Osteoblast (primary cell): ENCODE data around the gene KANSL1. TPM values are rescaled to one million over a fixed set of nuclear protein-coding genes. Genes with fewer than 3 reads are reported as not detected.

Experiments
- DNase-seq: peaks from one replicate; pipeline ENCODE4 v3.0.0; 2011; ENCODE audit warnings: low spot score, mixed read lengths; ENCODE audit not compliant: insufficient read length; ENCODE audit errors: missing footprints
- H2AFZ ChIP-seq: 2 replicates; pipeline ENCODE4 v1.6.0; 2011; ENCODE audit warnings: mild to moderate bottlenecking, low read length
- H3K27ac ChIP-seq: 2 replicates; pipeline ENCODE4 v1.5.1; 2011; ENCODE audit warnings: mild to moderate bottlenecking, low read depth, low read length, moderate library complexity
- H3K27me3 ChIP-seq: 2 replicates; pipeline ENCODE4 v1.6.0; 2012; ENCODE audit warnings: mild to moderate bottlenecking, control low read depth, inconsistent platforms, low read length, moderate library complexity; ENCODE audit not compliant: insufficient read depth
- H3K36me3 ChIP-seq: 2 replicates; pipeline ENCODE4 v1.5.1; 2011; ENCODE audit warnings: mild to moderate bottlenecking, low read length, control low read depth, moderate library complexity; ENCODE audit not compliant: insufficient read depth
- H3K4me1 ChIP-seq: 2 replicates; pipeline ENCODE4 v1.5.1; 2011; ENCODE audit warnings: mild to moderate bottlenecking, low read length, control low read depth, moderate library complexity; ENCODE audit not compliant: insufficient read depth
- H3K4me2 ChIP-seq: 2 replicates; pipeline ENCODE4 v1.6.0; 2011; ENCODE audit warnings: mild to moderate bottlenecking, low read length; ENCODE audit not compliant: insufficient read depth
- H3K4me3 ChIP-seq: fragments of 200-600 bp; sonication (generic); 3 replicates; pipeline ENCODE4 v1.5.1; 2012; ENCODE audit warnings: mild to moderate bottlenecking, low read length, inconsistent platforms; ENCODE audit not compliant: insufficient read depth
- H3K79me2 ChIP-seq: 2 replicates; pipeline ENCODE4 v1.6.0; 2012; ENCODE audit warnings: mild to moderate bottlenecking, low read length, control low read depth, inconsistent platforms; ENCODE audit not compliant: insufficient read depth
- H3K9me3 ChIP-seq: 2 replicates; pipeline ENCODE4 v1.5.1; 2011; ENCODE audit warnings: low read depth, low read length, control low read depth
- H4K20me1 ChIP-seq: 2 replicates; pipeline ENCODE4 v1.6.0; 2012; ENCODE audit warnings: mild to moderate bottlenecking, low read length, control low read depth; ENCODE audit not compliant: insufficient read depth
- total RNA-seq: library from RNA; depleted of rRNA; stranded (reverse); fragments of >200 nt; gene quantifications from 2 replicates; pipeline ENCODE4 v1.2.3, GENCODE V29; 2012
- TF ChIP-seq, protein P1 (sequence below): IDR thresholded peaks from 2 replicates; pipeline ENCODE4 v1.5.1; 2011; ENCODE audit warnings: mild to moderate bottlenecking, low read depth, low read length, moderate library complexity; ENCODE audit errors: extremely low read depth

KANSL1 gene
- total RNA-seq, 1 donor = 151 TPM

DNA sequence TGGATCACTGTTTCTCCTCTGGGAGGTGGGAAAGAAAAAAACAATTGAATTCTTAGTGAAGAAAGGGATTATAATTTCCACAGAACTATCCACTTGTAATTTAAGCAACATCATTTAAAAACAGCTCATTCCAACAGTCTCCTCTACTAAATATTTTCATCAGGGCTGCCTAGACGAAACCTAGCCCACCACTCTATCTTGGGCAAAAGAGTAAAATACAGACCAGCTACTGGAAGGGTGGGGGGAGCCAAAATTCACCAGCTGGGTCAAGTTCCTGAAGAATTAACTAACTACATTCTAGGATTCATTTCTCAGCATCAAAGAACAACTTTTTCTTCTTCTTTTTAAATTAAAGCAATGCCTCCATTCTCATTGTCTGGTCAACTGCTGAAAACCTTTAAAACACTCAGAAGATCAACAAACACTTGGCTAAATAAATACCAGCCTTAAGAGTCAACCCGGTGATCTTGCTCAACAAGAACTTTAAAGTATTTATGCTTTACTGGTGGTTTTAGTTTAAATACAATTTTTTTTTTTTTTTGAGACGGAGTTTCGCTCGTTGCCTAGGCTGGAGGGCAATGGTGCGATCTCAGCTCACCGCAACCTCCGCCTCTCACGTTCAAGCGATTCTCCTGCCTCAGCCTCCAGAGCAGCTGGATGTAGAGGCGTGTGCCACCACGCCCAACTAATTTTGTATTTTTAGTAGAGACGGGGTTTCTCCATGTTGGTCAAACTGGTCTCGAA, 25.2 kb downstream of the KANSL1 start:
- H3K4me3 ChIP-seq = peak overlapping the region; percentile 23
- peaks cover 25% of the 10 kb centered on the region for H3K4me1 ChIP-seq
- peaks cover 25% of the 10 kb centered on the region for H3K36me3 ChIP-seq
- peaks cover 77% of the 10 kb centered on the region for H4K20me1 ChIP-seq
- peak overlapping the region; percentile 77 for H3K27ac ChIP-seq
- no peaks in the 10 kb centered on the region for H3K27me3 ChIP-seq
- peaks cover 96% of the 10 kb centered on the region for H3K79me2 ChIP-seq
- peak overlapping the region; percentile 72 for H3K4me2 ChIP-seq
- DNase-seq = no peak
- no peaks in the 10 kb centered on the region for H3K9me3 ChIP-seq
- TF ChIP-seq, protein P1, sequence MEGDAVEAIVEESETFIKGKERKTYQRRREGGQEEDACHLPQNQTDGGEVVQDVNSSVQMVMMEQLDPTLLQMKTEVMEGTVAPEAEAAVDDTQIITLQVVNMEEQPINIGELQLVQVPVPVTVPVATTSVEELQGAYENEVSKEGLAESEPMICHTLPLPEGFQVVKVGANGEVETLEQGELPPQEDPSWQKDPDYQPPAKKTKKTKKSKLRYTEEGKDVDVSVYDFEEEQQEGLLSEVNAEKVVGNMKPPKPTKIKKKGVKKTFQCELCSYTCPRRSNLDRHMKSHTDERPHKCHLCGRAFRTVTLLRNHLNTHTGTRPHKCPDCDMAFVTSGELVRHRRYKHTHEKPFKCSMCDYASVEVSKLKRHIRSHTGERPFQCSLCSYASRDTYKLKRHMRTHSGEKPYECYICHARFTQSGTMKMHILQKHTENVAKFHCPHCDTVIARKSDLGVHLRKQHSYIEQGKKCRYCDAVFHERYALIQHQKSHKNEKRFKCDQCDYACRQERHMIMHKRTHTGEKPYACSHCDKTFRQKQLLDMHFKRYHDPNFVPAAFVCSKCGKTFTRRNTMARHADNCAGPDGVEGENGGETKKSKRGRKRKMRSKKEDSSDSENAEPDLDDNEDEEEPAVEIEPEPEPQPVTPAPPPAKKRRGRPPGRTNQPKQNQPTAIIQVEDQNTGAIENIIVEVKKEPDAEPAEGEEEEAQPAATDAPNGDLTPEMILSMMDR = no peak
- no peak overlapping the region for H2AFZ ChIP-seq

DNA sequence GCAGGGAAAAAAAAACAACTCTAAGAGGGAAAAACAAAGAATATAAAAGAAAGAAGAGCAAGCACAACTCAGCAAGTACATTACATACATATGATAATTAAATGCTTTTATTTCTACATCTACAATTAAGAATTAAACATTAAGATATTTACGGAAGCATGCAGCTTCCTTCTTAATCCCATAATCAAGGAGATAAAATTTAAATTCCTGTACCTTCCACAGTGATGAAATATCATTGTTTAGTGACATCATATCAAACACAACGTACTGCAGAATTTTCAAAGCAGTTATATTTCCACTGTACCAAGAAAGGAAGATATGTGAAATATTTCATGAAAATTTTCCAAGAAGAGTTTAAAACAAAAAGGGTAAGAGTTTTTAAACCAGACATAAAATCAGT, 26.0 kb downstream of the KANSL1 start:
- H3K4me1 ChIP-seq = peaks cover 25% of the 10 kb centered on the region
- H3K9me3 ChIP-seq = no peaks in the 10 kb centered on the region
- peaks cover 96% of the 10 kb centered on the region for H3K79me2 ChIP-seq
- H3K27me3 ChIP-seq = no peaks in the 10 kb centered on the region
- peak overlapping the region; percentile 77 for H3K27ac ChIP-seq
- TF ChIP-seq, protein P1 = no peak
- DNase-seq = no peak
- peaks cover 25% of the 10 kb centered on the region for H3K36me3 ChIP-seq
- H2AFZ ChIP-seq = no peak overlapping the region
- H4K20me1 ChIP-seq = peaks cover 77% of the 10 kb centered on the region
- H3K4me3 ChIP-seq = no peak overlapping the region
- H3K4me2 ChIP-seq = peak overlapping the region; percentile 72

DNA sequence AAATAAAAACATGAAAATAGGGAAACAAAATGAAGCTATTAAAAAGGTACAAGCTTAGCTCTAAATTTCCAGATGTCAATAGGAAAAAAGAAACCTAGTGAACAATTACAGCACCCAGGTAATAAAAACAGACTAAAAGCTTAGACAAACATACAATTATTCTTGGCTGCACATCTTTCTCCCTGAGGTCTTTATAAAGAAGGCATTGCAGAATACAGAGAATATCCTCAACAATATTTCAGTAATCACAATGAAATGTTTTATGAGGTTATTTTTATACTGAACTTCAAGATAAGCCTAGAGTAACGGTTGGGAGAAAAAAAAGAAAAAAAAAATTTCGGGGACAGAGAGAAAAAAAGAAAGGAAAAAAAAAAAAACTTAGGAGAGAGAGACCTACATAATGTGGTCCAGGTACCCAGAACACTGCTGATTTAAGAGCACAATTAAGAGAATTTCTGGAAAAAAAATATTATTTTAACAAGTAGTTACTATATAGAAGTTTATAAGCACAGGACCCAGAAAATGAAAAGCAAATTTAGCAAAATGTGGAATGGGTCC, 26.5 kb downstream of the KANSL1 start:
- H3K79me2 ChIP-seq = peaks cover 96% of the 10 kb centered on the region
- H2AFZ ChIP-seq = no peak overlapping the region
- H3K36me3 ChIP-seq = peaks cover 22% of the 10 kb centered on the region
- DNase-seq = peak; percentile 81
- peak overlapping the region; percentile 77 for H3K27ac ChIP-seq
- TF ChIP-seq, protein P1 = no peak
- peaks cover 77% of the 10 kb centered on the region for H4K20me1 ChIP-seq
- H3K9me3 ChIP-seq = no peaks in the 10 kb centered on the region
- H3K4me3 ChIP-seq = no peak overlapping the region
- H3K4me2 ChIP-seq = peak overlapping the region; percentile 72
- H3K27me3 ChIP-seq = no peaks in the 10 kb centered on the region
- H3K4me1 ChIP-seq = peaks cover 25% of the 10 kb centered on the region

DNA sequence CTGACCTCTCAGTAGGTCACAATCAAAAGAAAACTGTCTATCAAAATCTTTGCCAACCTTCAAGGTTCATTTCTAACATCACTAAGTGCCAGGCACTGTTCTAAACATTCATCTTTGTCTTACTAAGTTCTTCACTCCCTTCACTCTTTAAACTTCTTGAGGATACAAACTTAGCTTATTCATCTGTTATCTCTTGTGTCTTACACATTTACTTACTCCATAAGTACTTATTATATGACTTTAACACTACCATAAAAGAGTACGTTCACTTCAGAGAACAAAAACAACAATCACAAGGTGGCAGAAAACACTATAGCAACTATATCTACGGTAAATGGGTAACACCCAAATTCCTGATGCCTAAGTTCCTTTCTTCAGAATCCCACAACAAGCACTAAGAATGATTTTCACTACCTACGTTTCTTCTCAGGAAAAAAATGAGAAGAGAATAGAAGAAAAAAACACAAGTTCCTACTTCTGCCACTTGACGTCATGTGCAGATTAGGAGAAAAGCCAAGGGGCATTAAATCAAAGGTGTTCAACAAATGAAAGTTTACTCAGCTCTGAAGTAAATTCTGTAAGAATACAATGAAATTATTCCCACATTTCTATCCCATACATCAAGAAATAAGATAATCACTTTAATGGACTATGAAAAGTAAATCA, 29.2 kb downstream of the KANSL1 start:
- Histone ChIP-seq H3K27ac (no peak overlapping the region), H2AFZ (no peak overlapping the region), H3K4me2 (no peak overlapping the region), H3K4me1 (peaks cover 34% of the 10 kb centered on the region), H4K20me1 (peaks cover 80% of the 10 kb centered on the region), H3K9me3 (no peaks in the 10 kb centered on the region), H3K79me2 (peaks cover 95% of the 10 kb centered on the region), H3K4me3 (no peak overlapping the region), H3K36me3 (no peaks in the 10 kb centered on the region), H3K27me3 (no peaks in the 10 kb centered on the region)
- TF ChIP-seq, protein P1 = no peak
- DNase-seq = no peak
